ENCODE data around the gene A4GALT.
"Not testable (repeated sequence)": the region's sequence is repeated elsewhere in the genome, so short reads cannot be mapped to it uniquely, and the experiment has no call there.

Gene A4GALT

GRCh38 chr22:42752912-42753311, 32.2 kb upstream of the A4GALT start:
- Mint-ChIP-seq H3K27ac (no peak overlapping the region), H3K36me3 (no peaks in the 10 kb centered on the region), H3K27me3 (peaks cover 11% of the 10 kb centered on the region), H3K4me1 (no peaks in the 10 kb centered on the region), H3K4me3 (no peak overlapping the region), H3K9me3 (no peaks in the 10 kb centered on the region)
- DNase-seq: no peak
- CTCF ChIA-PET: no interaction called here

- Mint-ChIP-seq H3K36me3 (no peaks in the 10 kb centered on the region), H3K4me1 (no peaks in the 10 kb centered on the region), H3K27ac (no peak overlapping the region), H3K9me3 (no peaks in the 10 kb centered on the region), H3K4me3 (no peak overlapping the region), H3K27me3 (peaks cover 11% of the 10 kb centered on the region)
- no peak for DNase-seq
- CTCF ChIA-PET: no interaction called here
Observed at GRCh38 chr22:42752230-42752746, 31.6 kb upstream of the A4GALT start.

GRCh38 chr22:42750421-42750820, 29.8 kb upstream of the A4GALT start:
- peaks cover 11% of the 10 kb centered on the region for H3K27me3 Mint-ChIP-seq
- H3K4me3 Mint-ChIP-seq, CTCF ChIA-PET, H3K4me1 Mint-ChIP-seq, H3K9me3 Mint-ChIP-seq, DNase-seq, H3K36me3 Mint-ChIP-seq, H3K27ac Mint-ChIP-seq: not testable (repeated sequence)

- Mint-ChIP-seq H3K4me1 (no peaks in the 10 kb centered on the region), H3K4me3 (no peak overlapping the region), H3K27me3 (peaks cover 10% of the 10 kb centered on the region), H3K27ac (no peak overlapping the region), H3K9me3 (no peaks in the 10 kb centered on the region), H3K36me3 (no peaks in the 10 kb centered on the region)
- CTCF ChIA-PET: no interaction called here
- no peak for DNase-seq
Observed at GRCh38 chr22:42747701-42748513, 27.2 kb upstream of the A4GALT start.

GRCh38 chr22:42745118-42745517, 24.4 kb upstream of the A4GALT start:
- DNase-seq: no peak
- Mint-ChIP-seq H3K9me3 (no peaks in the 10 kb centered on the region), H3K27ac (no peak overlapping the region), H3K4me1 (no peaks in the 10 kb centered on the region), H3K4me3 (no peak overlapping the region), H3K36me3 (no peaks in the 10 kb centered on the region), H3K27me3 (peaks cover 3% of the 10 kb centered on the region)
- CTCF ChIA-PET: interaction anchor here (0.7 kb wide), 1 partner anchor 11 kb away, joined by 3 read pairs; no protein-coding TSS in a partner anchor

- Mint-ChIP-seq H3K4me3 (no peak overlapping the region), H3K4me1 (no peaks in the 10 kb centered on the region), H3K36me3 (no peaks in the 10 kb centered on the region), H3K9me3 (no peaks in the 10 kb centered on the region), H3K27me3 (peaks cover 12% of the 10 kb centered on the region), H3K27ac (no peak overlapping the region)
- DNase-seq: no peak
- CTCF ChIA-PET: no interaction called here
Observed at GRCh38 chr22:42743501-42743991, 22.9 kb upstream of the A4GALT start.

GRCh38 chr22:42742940-42743339, 22.3 kb upstream of the A4GALT start:
- CTCF ChIA-PET: no interaction called here

GRCh38 chr22:42740320-42740719, 19.6 kb upstream of the A4GALT start:
- H3K27ac Mint-ChIP-seq, H3K9me3 Mint-ChIP-seq, CTCF ChIA-PET, DNase-seq, H3K4me1 Mint-ChIP-seq, H3K4me3 Mint-ChIP-seq, H3K36me3 Mint-ChIP-seq: not testable (repeated sequence)
- H3K27me3 Mint-ChIP-seq: peaks cover 16% of the 10 kb centered on the region

More at GRCh38 chr22:42742940-42743339, 22.3 kb upstream of the A4GALT start:
- H3K4me3 Mint-ChIP-seq: no peak overlapping the region
- H3K4me1 Mint-ChIP-seq: no peaks in the 10 kb centered on the region
- no peaks in the 10 kb centered on the region for H3K9me3 Mint-ChIP-seq
- H3K27me3 Mint-ChIP-seq: peaks cover 12% of the 10 kb centered on the region
- H3K36me3 Mint-ChIP-seq: no peaks in the 10 kb centered on the region
- DNase-seq: no peak
- no peak overlapping the region for H3K27ac Mint-ChIP-seq

- Mint-ChIP-seq H3K27me3 (peaks cover 32% of the 10 kb centered on the region), H3K36me3 (no peaks in the 10 kb centered on the region), H3K27ac (no peak overlapping the region), H3K9me3 (no peaks in the 10 kb centered on the region), H3K4me1 (no peaks in the 10 kb centered on the region), H3K4me3 (no peak overlapping the region)
- DNase-seq: no peak
- CTCF ChIA-PET: no interaction called here
Observed at GRCh38 chr22:42734406-42734805, 13.7 kb upstream of the A4GALT start.

GRCh38 chr22:42733394-42733793, 12.7 kb upstream of the A4GALT start:
- H3K27ac Mint-ChIP-seq, CTCF ChIA-PET, H3K9me3 Mint-ChIP-seq, H3K36me3 Mint-ChIP-seq, H3K4me1 Mint-ChIP-seq, DNase-seq, H3K4me3 Mint-ChIP-seq: not testable (repeated sequence)
- H3K27me3 Mint-ChIP-seq: peaks cover 26% of the 10 kb centered on the region

- no peak for DNase-seq
- H3K4me3 Mint-ChIP-seq: no peak overlapping the region
- no peaks in the 10 kb centered on the region for H3K9me3 Mint-ChIP-seq
- peaks cover 32% of the 10 kb centered on the region for H3K27me3 Mint-ChIP-seq
- H3K27ac Mint-ChIP-seq: no peak overlapping the region
- H3K4me1 Mint-ChIP-seq: no peaks in the 10 kb centered on the region
- H3K36me3 Mint-ChIP-seq: no peaks in the 10 kb centered on the region
- CTCF ChIA-PET: no interaction called here
Observed at GRCh38 chr22:42732081-42732480, 11.4 kb upstream of the A4GALT start.

- H3K27ac Mint-ChIP-seq: no peak overlapping the region
- H3K4me1 Mint-ChIP-seq: peaks cover under 1% of the 10 kb centered on the region
- H3K9me3 Mint-ChIP-seq: no peaks in the 10 kb centered on the region
- H3K36me3 Mint-ChIP-seq: no peaks in the 10 kb centered on the region
- no peak for DNase-seq
- CTCF ChIA-PET: interaction anchor here (1.1 kb wide), 1 partner anchor 116 kb away, joined by 3 read pairs; no protein-coding TSS in a partner anchor
- H3K4me3 Mint-ChIP-seq: no peak overlapping the region
- peaks cover 72% of the 10 kb centered on the region for H3K27me3 Mint-ChIP-seq
Observed at GRCh38 chr22:42726811-42727210, 6.1 kb upstream of the A4GALT start.

GRCh38 chr22:42725606-42726355, 5.1 kb upstream of the A4GALT start:
- peaks cover 74% of the 10 kb centered on the region for H3K27me3 Mint-ChIP-seq
- CTCF ChIA-PET: no interaction called here
- H3K27ac Mint-ChIP-seq: no peak overlapping the region

GRCh38 chr22:42724062-42724461, 3.4 kb upstream of the A4GALT start:
- CTCF ChIA-PET: no interaction called here
- Mint-ChIP-seq H3K4me1 (peaks cover 16% of the 10 kb centered on the region), H3K27ac (no peak overlapping the region), H3K36me3 (peaks cover 3% of the 10 kb centered on the region), H3K27me3 (peaks cover 80% of the 10 kb centered on the region), H3K9me3 (no peaks in the 10 kb centered on the region), H3K4me3 (no peak overlapping the region)
- no peak for DNase-seq

More at GRCh38 chr22:42725606-42726355, 5.1 kb upstream of the A4GALT start:
- no peak for DNase-seq
- Mint-ChIP-seq H3K4me3 (no peak overlapping the region), H3K4me1 (peaks cover 8% of the 10 kb centered on the region), H3K36me3 (no peaks in the 10 kb centered on the region), H3K9me3 (no peaks in the 10 kb centered on the region)

Data from activated naive CD4-positive, alpha-beta T cell treated with anti-CD3 and anti-CD28 coated beads, Interleukin-2, amount 10 ng/mL, durations not matched to agents 7 days and 5 days (primary cell).